HG02588 (cell line): ENCODE results near the gene ZNF277.
"Not testable (repeated sequence)": the region's sequence is repeated elsewhere in the genome, so short reads cannot be mapped to it uniquely, and the experiment has no call there.

ENCODE experiments used
- ATAC-seq: cut with Tn5 transposase; IDR thresholded peaks from one replicate; pipeline ENCODE4 v1.9.1; 2021; ENCODE audit warnings: mild to moderate bottlenecking, moderate library complexity; ENCODE audit not compliant: unreplicated experiment

Gene ZNF277

DNA sequence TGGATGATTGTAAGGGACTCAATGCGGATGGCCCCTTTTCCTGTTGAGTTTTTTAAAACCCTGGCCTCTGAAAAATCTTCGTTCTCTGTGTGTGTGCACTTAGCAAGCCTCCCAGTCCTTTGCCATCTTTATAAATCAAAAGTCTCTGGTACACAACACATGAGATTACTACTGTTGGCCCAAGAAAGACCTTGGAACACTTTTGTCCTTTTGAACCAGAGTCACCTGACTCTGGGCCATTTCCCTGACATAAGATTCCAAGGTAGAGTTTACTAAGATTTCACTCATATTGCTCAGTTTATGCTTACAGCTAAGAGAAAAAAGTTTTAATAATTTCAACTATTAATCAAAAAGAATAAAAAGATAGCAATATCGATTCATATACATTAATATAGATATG, 179.0 kb downstream of the ZNF277 start:
- ATAC-seq = no peak

DNA sequence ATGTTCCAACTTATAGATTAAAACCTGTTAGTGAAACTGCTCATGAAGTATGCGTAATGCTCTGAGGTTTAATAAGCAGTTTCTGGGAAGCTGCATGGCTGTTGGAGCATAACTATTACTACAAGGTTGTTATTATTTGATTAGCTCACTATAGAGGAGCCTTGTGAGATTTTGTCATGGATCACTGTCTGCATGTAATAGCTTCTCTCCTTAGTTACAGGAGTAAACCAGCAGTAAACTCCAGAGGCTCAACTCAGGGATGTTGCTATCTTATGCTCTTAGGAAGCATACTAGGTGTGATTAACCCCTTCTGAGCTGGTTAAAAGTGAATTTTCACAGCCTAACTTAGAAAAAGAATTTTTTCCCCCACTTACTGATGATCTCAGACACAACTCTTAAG, 180.1 kb downstream of the ZNF277 start:
- ATAC-seq = no peak

DNA sequence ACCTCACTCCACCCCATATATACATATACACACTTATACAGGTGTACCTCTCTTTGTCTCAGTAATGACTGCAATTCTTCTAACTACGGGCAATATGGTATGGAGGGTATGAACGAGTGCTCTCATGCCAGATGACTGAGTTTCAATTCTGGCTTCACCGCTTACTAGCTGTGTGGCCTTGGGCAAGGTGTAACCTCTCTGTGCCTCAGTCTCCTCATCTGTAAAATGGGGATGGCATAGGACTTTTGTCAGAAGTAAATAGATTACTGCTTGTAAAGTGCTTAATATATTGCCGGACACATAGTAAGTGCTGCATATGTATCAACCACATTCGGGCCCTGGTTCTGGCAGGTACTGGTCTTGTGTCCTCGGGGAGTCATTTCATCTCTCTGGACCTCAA, 183.7 kb downstream of the ZNF277 start:
- ATAC-seq = no peak

DNA sequence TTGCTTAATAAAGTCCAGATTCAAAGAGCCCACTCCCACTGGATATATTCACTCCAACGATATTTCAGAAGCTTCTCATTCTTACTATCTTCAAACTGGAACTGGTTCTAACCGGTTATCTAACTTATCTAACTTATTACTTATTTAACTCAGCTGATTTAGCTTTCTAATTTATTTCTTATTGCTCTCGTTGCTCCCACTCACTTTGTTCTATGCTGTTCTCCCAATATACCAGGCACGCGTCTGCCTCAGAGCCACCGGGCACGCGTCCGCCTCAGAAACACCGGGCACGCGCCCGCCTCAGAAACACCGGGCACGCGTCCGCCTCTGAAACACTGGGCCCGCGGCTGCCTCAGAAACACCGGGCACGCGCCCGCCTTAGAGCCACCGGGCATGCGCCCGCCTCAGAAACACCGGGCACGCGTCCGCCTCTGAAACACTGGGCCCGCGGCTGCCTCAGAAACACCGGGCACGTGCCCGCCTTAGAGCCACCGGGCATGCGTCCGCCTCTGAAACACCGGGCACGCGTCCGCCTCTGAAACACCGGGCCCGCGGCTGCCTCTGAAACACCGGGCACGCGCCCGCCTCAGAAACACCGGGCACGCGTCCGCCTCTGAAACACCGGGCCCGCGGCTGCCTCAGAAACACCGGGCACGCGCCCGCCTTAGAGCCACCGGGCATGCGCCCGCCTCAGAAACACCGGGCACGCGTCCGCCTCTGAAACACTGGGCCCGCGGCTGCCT, 184.8 kb downstream of the ZNF277 start:
- not testable (repeated sequence) for ATAC-seq

DNA sequence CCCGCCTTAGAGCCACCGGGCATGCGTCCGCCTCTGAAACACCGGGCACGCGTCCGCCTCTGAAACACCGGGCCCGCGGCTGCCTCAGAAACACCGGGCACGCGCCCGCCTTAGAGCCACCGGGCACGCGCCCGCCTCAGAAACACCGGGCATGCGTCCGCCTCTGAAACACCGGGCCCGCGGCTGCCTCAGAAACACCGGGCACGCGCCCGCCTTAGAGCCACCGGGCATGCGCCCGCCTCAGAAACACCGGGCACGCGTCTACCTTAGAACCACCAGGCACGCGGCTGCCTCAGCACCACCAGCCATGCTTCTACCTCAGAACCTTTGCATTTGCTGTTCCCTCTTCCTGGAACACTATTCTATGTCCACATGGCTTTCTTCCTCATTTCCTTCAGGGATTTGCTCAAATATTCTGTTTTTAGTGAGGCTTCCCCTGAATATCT, 185.4 kb downstream of the ZNF277 start:
- ATAC-seq = peak; percentile 73
